GM23248 (cell line): ENCODE measurements around the gene RNASE11. TPM values are rescaled to one million over a fixed set of nuclear protein-coding genes. Genes with fewer than 3 reads are reported as not detected.

Experiments used
- DNase-seq: peaks from one replicate; pipeline ENCODE4 v3.0.0-alpha.2; 2015
- H2AFZ ChIP-seq: fragments of 200-600 bp; sonication (generic); 2 replicates; pipeline ENCODE4 v1.6.1; 2016; ENCODE audit warnings: antibody characterized with exemption
- H3F3A ChIP-seq: fragments of 200-600 bp; sonication (generic); 2 replicates; pipeline ENCODE4 v1.6.1; 2016; ENCODE audit warnings: mild to moderate bottlenecking, antibody characterized with exemption, mixed run types; ENCODE audit not compliant: insufficient read depth
- H3K27ac ChIP-seq: fragments of 200-600 bp; sonication (generic); 2 replicates; pipeline ENCODE4 v1.5.1; 2016; ENCODE audit warnings: mild to moderate bottlenecking
- H3K27me3 ChIP-seq: fragments of 200-600 bp; sonication (generic); replicated peaks from 2 replicates; pipeline ENCODE4 v1.6.1; 2016; ENCODE audit warnings: mild to moderate bottlenecking; ENCODE audit not compliant: insufficient read depth
- H3K36me3 ChIP-seq: fragments of 200-600 bp; sonication (generic); 2 replicates; pipeline ENCODE4 v1.6.1; 2016; ENCODE audit warnings: low read depth, mild to moderate bottlenecking
- H3K4me1 ChIP-seq: fragments of 200-600 bp; sonication (generic); 2 replicates; pipeline ENCODE4 v1.6.1; 2016; ENCODE audit warnings: mild to moderate bottlenecking; ENCODE audit not compliant: insufficient read depth
- H3K4me2 ChIP-seq: fragments of 200-600 bp; sonication (generic); one replicate; pipeline ENCODE4 v1.6.1; 2016; ENCODE audit warnings: mild to moderate bottlenecking; ENCODE audit not compliant: unreplicated experiment
- H3K4me3 ChIP-seq: fragments of 200-600 bp; sonication (generic); 2 replicates; pipeline ENCODE4 v1.5.1; 2016; ENCODE audit warnings: mild to moderate bottlenecking
- H3K79me2 ChIP-seq: fragments of 200-600 bp; sonication (generic); 2 replicates; pipeline ENCODE4 v1.6.1; 2016; ENCODE audit warnings: mild to moderate bottlenecking; ENCODE audit not compliant: insufficient read depth
- H3K9ac ChIP-seq: fragments of 200-600 bp; sonication (generic); 2 replicates; pipeline ENCODE4 v1.6.1; 2016; ENCODE audit warnings: mild to moderate bottlenecking
- H3K9me2 ChIP-seq: fragments of 200-600 bp; sonication (generic); 2 replicates; pipeline ENCODE4 v1.6.1; 2016; ENCODE audit warnings: mixed run types, mild to moderate bottlenecking, moderate library complexity; ENCODE audit not compliant: insufficient read depth
- H3K9me3 ChIP-seq: fragments of 200-600 bp; sonication (generic); one replicate; pipeline ENCODE4 v1.6.1; 2017; ENCODE audit warnings: low read depth
- H4K20me1 ChIP-seq: fragments of 200-600 bp; sonication (generic); 2 replicates; pipeline ENCODE4 v1.6.0; 2016; ENCODE audit not compliant: insufficient read depth
- EZH2 ChIP-seq: fragments of 200-600 bp; sonication (generic); IDR thresholded peaks from 2 replicates; pipeline ENCODE4 v1.6.1; 2018; ENCODE audit warnings: antibody characterized with exemption, mild to moderate bottlenecking; ENCODE audit not compliant: insufficient read depth, poor library complexity, severe bottlenecking
- EZH2phosphoT487 ChIP-seq: fragments of 200-600 bp; sonication (generic); IDR thresholded peaks from 2 replicates; pipeline ENCODE4 v1.6.1; 2018; ENCODE audit warnings: antibody characterized with exemption, moderate library complexity, mild to moderate bottlenecking, low read depth; ENCODE audit not compliant: insufficient read depth
- WGBS, 2 experiments: methylation state at CpG; one replicate each; pipeline ENCODE4 v1.1.6; 2015 to 2017; ENCODE audit warnings: low lambda C conversion rate in 2 of 2, low coverage in 1 of 2; ENCODE audit errors: missing lambda C conversion rate in 2 of 2; 5-methylcytosine and 5-hydroxymethylcytosine counted together
- in situ Hi-C: fragments of 300-500 bp; cut with MboI; formaldehyde crosslinking; loops from 2 replicates; pipeline ENCODE4 v1.15.0; 2020
- polyA plus RNA-seq: library from polyadenylated mRNA; unstranded; fragments of >200 nt; fragmentation: Nextera tagmentation; extraction: Ambion mirVana; gene quantifications from 2 replicates; pipeline ENCODE4 v1.2.1, GENCODE V29; 2016
- total RNA-seq: library from RNA; depleted of rRNA; stranded (reverse); fragments of >200 nt; shearing (Covaris generic); gene quantifications from 2 replicates; pipeline ENCODE4 v1.2.3, GENCODE V29; 2014

Gene RNASE11
- total and polyA plus RNA-seq, 2 experiments from 2014 or later, result not detected

DNA sequence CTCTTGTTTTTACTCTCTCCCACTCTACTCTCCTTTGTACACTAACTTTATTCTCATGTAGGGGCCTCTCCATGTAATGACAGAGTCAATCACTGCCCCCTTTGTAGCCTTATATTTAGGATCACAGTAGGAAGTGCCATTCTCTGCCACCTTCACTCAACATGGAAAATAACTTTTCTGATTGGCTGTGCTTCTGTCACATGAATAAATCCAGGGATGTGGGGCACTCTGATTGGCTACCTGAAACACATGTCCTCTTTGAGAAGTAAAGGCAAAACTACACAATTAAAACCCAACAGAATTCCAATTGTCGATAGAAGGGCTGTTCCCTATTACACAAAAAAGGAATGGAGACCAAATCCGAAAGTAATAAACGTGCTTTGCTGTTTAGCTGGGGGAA, 26.8 kb downstream of the RNASE11 start, which contains the start of gene RNASE9:
Gene RNASE9 (minus strand): TSS at position 87 of the 400 bp plus-strand sequence.
- no peaks in the 10 kb centered on the region for H4K20me1 ChIP-seq
- no peaks in the 10 kb centered on the region for H3F3A ChIP-seq
- no peaks in the 10 kb centered on the region for H3K36me3 ChIP-seq
- no peaks in the 10 kb centered on the region; the same call in 1 of the 2 replicates for H3K9me2 ChIP-seq
- H3K4me1 ChIP-seq, result no peaks in the 10 kb centered on the region
- H3K9ac ChIP-seq, result no peak within 1 kb of the TSS
- in situ Hi-C loops, result no loop called here
- 36 to 42% methylated on average over 3 of the region's 3 CpGs for WGBS, 2 experiments
- peaks cover 2% of the 10 kb centered on the region; the same call in 1 of the 2 replicates for H3K27me3 ChIP-seq
- no peak for DNase-seq
- TF ChIP-seq EZH2 (no peak), EZH2phosphoT487 (no peak)
- H3K9me3 ChIP-seq, result no peaks in the 10 kb centered on the region
- H3K4me3 ChIP-seq, result no peak within 1 kb of the TSS
- no peak within 1 kb of the TSS for H3K27ac ChIP-seq
- no peak within 1 kb of the TSS for H3K4me2 ChIP-seq
- H3K79me2 ChIP-seq, result no peaks in the 10 kb centered on the region
- no peak within 1 kb of the TSS for H2AFZ ChIP-seq

DNA sequence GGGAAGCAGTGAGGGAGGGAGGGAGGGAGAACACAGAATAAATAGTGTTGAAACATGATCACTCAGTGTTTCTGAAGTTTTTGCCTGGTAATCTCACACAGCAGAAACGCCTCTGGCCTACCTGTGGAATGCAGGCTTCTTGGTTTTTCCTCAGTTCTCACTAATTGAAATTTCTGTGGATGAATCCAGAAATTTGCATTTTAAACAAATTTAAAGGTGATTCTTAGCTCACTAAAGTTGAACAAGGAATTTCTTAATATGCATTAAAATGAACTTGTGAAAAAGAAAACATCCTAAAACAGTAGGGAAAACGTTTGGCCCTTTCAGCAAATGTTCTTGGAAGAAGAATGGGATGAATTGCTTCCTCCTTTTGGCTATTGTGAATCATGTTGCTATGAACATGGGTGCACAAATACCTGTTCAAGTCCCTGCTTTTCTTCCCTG, 28.3 kb downstream of the RNASE11 start:
- TF ChIP-seq EZH2phosphoT487 (no peak), EZH2 (no peak)
- no peaks in the 10 kb centered on the region for H3K36me3 ChIP-seq
- WGBS, 2 experiments, result 0 to 1% methylated on average over 2 of the region's 2 CpGs
- H3K9ac ChIP-seq, result no peak overlapping the region
- H3K9me3 ChIP-seq, result no peaks in the 10 kb centered on the region
- H2AFZ ChIP-seq, result no peak overlapping the region
- H3K4me3 ChIP-seq, result no peak overlapping the region
- DNase-seq, result no peak
- H3F3A ChIP-seq, result no peaks in the 10 kb centered on the region
- no peaks in the 10 kb centered on the region; the same call in 1 of the 2 replicates for H3K9me2 ChIP-seq
- in situ Hi-C loops, result no loop called here
- H3K4me2 ChIP-seq, result no peak overlapping the region
- H3K27me3 ChIP-seq, result no peaks in the 10 kb centered on the region; the same call in 1 of the 2 replicates
- H3K4me1 ChIP-seq, result no peaks in the 10 kb centered on the region
- H4K20me1 ChIP-seq, result no peaks in the 10 kb centered on the region
- H3K27ac ChIP-seq, result no peak overlapping the region
- H3K79me2 ChIP-seq, result no peaks in the 10 kb centered on the region

DNA sequence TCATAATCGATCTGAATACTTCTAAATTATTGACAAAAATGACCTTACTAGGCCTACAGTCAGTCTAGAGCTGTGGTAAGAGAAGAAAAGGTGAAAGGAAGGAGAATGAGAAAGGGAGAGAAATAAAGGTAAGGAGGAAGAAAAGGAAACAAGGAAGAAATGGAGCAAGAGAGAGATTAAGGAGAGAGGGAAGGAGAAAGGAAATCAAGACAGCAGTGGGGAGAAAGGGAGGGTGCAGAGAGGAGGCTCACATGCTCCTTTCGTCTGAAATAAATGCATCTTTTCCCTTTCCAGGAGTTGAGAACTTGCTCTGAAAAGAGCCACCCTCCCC, 30.6 kb downstream of the RNASE11 start:
- 10 to 24% methylated on average over 1 to 2 of the region's 2 CpGs for WGBS, 2 experiments
- no peak overlapping the region for H3K4me2 ChIP-seq
- in situ Hi-C loops, result no loop called here

DNA sequence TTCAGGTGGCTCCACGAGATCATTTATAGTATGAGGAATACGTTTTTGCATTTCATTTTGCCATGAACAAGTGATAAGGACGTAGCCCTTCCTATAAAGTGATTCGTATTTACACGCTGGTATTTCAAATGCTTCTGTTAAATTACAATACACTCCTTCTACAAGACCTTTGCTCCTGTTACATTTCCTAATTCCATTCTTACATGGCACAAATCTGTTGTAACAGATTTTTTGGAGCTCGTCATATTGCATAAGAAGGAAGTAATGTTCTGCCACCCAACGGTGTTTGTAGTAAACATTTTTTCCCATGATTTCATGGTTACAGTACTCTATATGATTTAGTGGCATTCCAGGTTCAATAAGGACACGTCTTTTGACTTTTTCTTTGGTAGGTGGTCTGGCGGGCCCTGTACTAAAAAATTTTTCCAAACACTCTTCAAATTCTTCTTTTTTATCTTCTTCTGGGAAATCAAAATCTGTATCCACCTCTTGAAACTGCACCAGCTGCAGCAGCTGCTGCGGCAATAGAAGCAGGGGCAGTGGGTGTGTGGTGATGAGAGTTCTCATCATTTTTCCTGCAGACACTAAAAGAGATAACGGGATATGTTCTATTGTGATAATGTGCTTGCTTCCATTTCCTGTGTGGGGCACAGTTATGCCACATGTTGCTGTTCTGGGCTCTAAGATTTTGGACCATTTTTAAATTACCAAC, 31.1 kb downstream of the RNASE11 start:
- Histone ChIP-seq H2AFZ (no peak overlapping the region), H3K79me2 (no peaks in the 10 kb centered on the region), H3K4me2 (no peak overlapping the region), H3K4me3 (no peak overlapping the region), H3K9ac (no peak overlapping the region), H3K9me3 (no peaks in the 10 kb centered on the region), H3K27ac (no peak overlapping the region), H3K4me1 (no peaks in the 10 kb centered on the region), H4K20me1 (no peaks in the 10 kb centered on the region), H3K36me3 (no peaks in the 10 kb centered on the region), H3F3A (no peaks in the 10 kb centered on the region), H3K9me2 (no peaks in the 10 kb centered on the region; the same call in 1 of the 2 replicates), H3K27me3 (no peaks in the 10 kb centered on the region; the same call in 1 of the 2 replicates)
- WGBS, 2 experiments, result 32 to 38% methylated on average over 11 of the region's 11 CpGs
- in situ Hi-C loops, result no loop called here
- no peak for DNase-seq
- TF ChIP-seq EZH2 (no peak), EZH2phosphoT487 (no peak)

More for the DNA sequence above, 30.6 kb downstream of the RNASE11 start:
- DNase-seq, result no peak
- Histone ChIP-seq H3K79me2 (no peaks in the 10 kb centered on the region), H3K9me3 (no peaks in the 10 kb centered on the region), H3K27ac (no peak overlapping the region), H2AFZ (no peak overlapping the region), H3K4me3 (no peak overlapping the region), H3F3A (no peaks in the 10 kb centered on the region), H4K20me1 (no peaks in the 10 kb centered on the region), H3K9ac (no peak overlapping the region), H3K36me3 (no peaks in the 10 kb centered on the region), H3K4me1 (no peaks in the 10 kb centered on the region), H3K27me3 (no peaks in the 10 kb centered on the region; the same call in 1 of the 2 replicates), H3K9me2 (no peaks in the 10 kb centered on the region; the same call in 1 of the 2 replicates)
- TF ChIP-seq EZH2phosphoT487 (no peak), EZH2 (no peak)
